ENCODE measurements around the gene TM2D3.

The TM2D3 gene

DNA sequence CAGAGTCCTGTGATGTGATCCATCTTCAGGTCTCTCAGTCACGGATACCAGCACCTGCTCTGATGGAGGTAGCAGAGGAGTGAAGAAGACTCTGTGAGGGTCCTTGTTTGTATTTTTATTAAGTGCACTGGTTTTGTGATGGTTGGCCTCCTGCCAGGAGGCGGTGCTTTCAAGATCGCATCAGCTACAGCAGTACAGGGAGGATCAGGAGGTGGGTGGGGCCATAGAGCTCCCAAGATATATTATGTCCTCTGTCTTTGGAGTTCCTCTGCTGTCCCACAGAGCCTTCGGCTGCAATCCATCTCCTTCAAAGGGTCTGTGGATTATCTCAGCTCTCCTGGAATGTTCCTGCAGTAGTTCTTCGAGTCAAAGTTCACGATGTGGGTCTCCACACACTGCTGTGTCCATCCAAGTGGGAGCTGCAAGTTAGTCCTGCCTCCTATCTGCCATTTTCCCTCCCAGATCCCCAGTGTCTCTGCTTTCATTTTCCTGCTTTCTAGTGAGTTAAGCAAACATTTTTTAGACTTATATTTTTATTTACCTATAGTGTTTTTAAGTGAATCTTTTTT, 54.7 kb downstream of the TM2D3 start:
- no peak overlapping the region for H3K9ac ChIP-seq
- peaks cover 26 to 44% (median 35%) of the 10 kb centered on the region in 11 experiments for H3K9me3 ChIP-seq (replicated peaks in 1 of 11)
- no peaks in the 10 kb centered on the region; a peak in 1 of 20 replicates for H3K4me1 ChIP-seq
- H4K20me1 ChIP-seq: no peaks in the 10 kb centered on the region
- H3K36me3 ChIP-seq: no peaks in the 10 kb centered on the region
- no peak for TF ChIP-seq Cebpa-rat (IDR thresholded peaks at IDR 0.05)
- H3K4me3 ChIP-seq: no peak overlapping the region
- no peaks in the 10 kb centered on the region for H3K27me3 ChIP-seq
- no peak overlapping the region for H3K4me2 ChIP-seq
- H3K27ac ChIP-seq: no peak overlapping the region

GRCh38 chr15:101596633-101597032, 55.5 kb downstream of the TM2D3 start:
- no peaks in the 10 kb centered on the region for H3K36me3 ChIP-seq
- no peaks in the 10 kb centered on the region; a peak in 1 of 20 replicates for H3K4me1 ChIP-seq
- H3K4me2 ChIP-seq: no peak overlapping the region
- H3K9me3 ChIP-seq (replicated peaks in 1 of 11): peaks cover 26 to 44% (median 35%) of the 10 kb centered on the region in 11 experiments
- H3K4me3 ChIP-seq: no peak overlapping the region
- no peaks in the 10 kb centered on the region for H4K20me1 ChIP-seq
- H3K9ac ChIP-seq: no peak overlapping the region
- no peaks in the 10 kb centered on the region for H3K27me3 ChIP-seq
- TF ChIP-seq Cebpa-rat (IDR thresholded peaks at IDR 0.05): no peak
- H3K27ac ChIP-seq: no peak overlapping the region

Data from BLaER1 treated with 17β-estradiol and CSF1 and Interleukin-3, amounts not matched to agents 10 nM and 100 nM (cell line).